ENCODE data around the gene ANKRD13D. TPM values are rescaled to one million over a fixed set of nuclear protein-coding genes. Genes with fewer than 3 reads are reported as not detected.

Gene ANKRD13D
- total and polyA plus RNA-seq, 2 of the 8 experiments (the other 6 are each of a cell fraction or from before 2014, with no cell fraction given) = 24.9 to 26.5 TPM

- no peak for TF ChIP-seq MAX (IDR thresholded peaks at IDR 0.05)
Observed at GRCh38 chr11:67315325-67315909, 26.3 kb downstream of the ANKRD13D start (continued).
